ENCODE data around the gene TBC1D16.
"Not testable (repeated sequence)": the region's sequence is repeated elsewhere in the genome, so short reads cannot be mapped to it uniquely, and the experiment has no call there.

TBC1D16 gene

GRCh38 chr17:79911430-79912399, 124.0 kb downstream of the TBC1D16 start:
- DNase-seq, result no peak

DNA sequence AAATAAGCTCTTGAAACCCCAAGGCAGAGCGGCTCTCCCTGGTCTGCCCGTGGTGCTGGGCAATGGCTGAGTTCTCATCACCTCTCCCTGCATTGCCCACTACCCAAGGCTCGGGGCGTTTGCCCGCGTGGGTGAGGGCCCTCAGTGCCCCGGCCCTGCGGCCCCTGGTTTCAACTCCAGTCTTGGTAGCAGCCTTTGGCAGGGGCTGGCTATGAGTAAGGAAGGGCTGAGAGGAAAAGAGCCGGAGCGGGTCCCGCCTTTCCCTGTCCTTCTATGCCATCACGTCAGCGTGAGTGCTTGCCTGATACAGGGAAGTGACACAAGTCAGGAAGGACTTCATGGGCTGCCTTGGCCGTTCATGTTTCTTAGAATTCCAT, 124.7 kb downstream of the TBC1D16 start:
- no peak for DNase-seq

DNA sequence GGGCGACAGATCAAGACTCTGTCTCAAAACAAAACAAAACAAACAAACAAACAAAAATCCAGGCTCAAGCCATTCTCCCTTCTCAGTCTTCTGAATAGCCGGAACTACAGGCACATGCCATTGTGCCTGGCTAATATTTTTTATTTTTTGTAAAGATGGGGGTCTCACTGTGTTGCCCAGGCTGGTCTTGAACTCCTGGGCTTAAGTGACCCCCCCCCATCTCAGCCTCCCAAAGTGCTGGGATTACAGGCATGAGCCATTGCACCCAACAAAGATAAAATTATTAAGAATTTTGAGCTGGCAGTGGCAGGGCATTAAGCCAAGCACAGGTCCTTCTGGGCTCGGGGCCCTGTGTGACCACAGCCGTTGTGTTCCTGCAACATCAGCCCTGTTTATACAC, 126.6 kb downstream of the TBC1D16 start:
- no peak for DNase-seq

GRCh38 chr17:79907850-79908249, 127.8 kb downstream of the TBC1D16 start:
- DNase-seq, result peak; percentile 58

- no peak for DNase-seq
These were observed 128.4 kb downstream of the TBC1D16 start for GRCh38 chr17:79907217-79907715.

DNA sequence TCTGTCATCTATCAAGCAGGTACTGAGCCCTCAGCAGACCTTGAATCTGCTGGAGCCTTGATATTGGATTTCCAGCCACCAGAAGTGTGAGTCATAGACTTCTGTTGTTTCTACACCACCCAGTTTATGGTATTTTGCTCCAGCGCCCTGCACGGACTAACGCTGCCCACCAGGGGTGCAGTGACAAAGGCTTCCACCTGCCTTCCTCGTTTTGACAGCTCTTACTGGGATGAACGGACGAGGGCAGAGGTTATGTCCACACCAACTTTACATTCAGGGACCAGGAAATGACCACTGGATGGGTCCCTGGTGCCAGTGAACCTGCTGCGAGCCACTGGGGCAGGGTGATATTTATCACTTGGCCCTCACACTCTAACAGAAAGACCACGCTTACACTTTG, 129.8 kb downstream of the TBC1D16 start:
- no peak for DNase-seq

DNA sequence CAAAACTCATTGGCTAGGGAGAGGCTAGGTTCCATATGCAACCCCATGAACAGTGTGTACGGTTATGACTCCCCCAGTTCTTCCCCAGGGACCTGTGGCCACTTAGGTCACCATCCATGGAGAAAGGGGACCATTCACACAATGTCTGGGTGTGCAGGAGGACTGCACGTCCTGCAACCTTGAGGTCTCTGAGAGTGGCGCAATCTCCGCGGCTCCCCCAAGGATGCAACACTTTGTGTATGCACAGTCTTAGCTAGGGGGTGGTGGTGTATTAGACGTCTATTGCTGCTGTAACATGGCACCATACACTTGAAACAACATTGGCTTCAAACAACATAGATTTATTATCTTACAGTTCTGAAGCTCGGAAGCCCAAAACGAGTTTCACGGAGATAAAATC, 130.8 kb downstream of the TBC1D16 start:
- no peak for DNase-seq

GRCh38 chr17:79902146-79902791, 133.4 kb downstream of the TBC1D16 start:
- no peak for DNase-seq

- DNase-seq, result no peak
These were observed 134.5 kb downstream of the TBC1D16 start for GRCh38 chr17:79901131-79901530.

- no peak for DNase-seq
These were observed 136.1 kb downstream of the TBC1D16 start for GRCh38 chr17:79899584-79899983.

DNA sequence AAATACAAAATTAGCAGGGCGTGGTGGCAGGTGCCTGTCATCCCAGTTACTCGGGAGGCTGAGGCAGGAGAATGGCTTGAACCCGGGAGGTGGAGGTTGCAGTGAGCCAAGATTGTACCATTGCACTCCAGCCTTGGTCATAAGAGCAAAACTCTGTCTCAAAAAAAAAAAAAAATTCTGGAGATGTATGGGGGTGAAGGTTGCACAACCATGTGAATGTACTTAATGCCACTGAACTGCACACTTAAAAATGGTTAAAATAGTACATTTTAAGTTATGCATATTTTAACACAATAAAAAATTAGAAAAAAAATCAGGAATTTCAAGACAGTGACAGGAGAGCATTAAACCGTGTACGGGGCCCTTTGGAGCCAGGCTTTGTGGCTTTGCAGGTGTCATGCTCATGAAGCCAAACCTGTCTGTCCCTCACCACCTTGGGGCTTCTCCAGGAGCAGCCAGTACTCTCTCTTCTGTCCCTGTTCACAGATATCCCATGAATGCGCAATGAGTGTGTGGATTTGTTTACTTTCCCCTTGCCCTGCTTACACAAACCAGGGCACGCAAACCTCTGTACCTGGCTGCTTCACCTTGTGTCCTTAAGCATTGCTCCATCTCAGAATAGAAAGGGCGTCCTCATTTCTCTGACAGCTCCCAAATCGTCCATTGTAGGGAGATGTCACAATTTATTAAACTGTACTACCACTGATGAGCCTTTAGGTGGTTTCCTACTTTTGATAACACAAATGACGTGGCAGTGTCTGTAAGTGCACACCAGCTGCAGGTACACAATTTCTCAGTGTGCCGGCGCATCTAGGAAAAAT, 138.2 kb downstream of the TBC1D16 start:
- DNase-seq, result no peak

- DNase-seq, result not testable (repeated sequence)
These were observed 142.2 kb downstream of the TBC1D16 start for GRCh38 chr17:79893457-79893856.

- DNase-seq, result no peak
These were observed 143.0 kb downstream of the TBC1D16 start for GRCh38 chr17:79892457-79893241.

DNA sequence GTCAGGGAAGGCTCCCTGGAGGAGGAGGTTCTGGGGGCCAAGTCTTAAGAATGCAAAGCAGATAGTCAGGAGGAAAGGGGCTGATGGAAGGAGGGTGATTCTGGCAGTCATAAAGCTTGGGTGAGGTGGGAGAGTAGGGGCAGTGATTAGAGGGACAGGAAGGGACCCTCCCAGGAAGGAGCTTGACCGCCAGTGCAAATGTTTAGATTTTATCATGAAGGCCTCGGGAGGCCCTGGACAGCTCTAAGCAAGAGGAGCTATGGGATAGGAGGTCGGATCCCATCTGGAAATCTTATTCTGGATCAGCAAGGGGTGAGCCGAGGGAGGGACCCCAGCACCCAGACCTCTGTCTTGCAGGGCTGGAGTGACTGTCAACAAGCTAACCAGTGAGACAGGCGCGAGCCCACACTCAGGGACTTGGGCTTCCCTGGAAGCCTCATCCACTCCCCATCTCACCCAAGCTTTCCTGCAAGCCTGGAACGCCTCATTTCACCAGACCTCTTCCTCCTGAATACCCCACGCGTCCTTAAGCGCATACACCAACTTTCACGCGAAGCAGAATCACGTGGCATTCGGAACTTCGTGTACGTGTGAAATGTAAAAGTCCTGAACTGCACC, 144.4 kb downstream of the TBC1D16 start:
- DNase-seq, result no peak

- no peak for DNase-seq
These were observed 145.0 kb downstream of the TBC1D16 start for GRCh38 chr17:79890706-79891105.

GRCh38 chr17:79888811-79889634, 146.6 kb downstream of the TBC1D16 start:
- no peak for DNase-seq

DNA sequence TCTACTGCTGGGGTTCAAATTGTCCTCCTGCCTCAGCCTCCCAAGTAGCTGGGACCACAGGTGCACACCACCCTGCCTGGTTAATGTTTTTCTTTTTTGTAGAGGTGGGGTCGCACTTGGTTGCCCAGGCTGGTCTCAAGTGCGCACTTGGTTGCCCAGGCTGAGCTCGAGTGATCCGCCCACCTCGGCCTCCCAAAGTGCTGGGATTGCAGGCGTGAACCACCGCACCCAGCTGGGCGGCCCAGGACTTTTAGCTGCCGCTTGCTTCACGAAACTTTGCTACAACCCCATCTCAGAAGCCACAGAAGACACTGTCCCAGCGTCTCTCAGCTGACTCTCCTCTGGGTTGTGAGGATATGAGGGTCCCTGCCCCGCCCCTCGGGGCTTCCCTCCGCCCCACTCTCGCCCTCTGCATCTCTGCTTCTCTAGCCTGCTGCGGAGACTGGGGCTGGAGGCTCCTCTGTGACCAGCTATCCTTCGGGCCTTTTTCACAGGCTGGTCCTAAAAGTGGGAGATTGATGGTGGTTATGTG, 147.6 kb downstream of the TBC1D16 start:
- no peak for DNase-seq

DNA sequence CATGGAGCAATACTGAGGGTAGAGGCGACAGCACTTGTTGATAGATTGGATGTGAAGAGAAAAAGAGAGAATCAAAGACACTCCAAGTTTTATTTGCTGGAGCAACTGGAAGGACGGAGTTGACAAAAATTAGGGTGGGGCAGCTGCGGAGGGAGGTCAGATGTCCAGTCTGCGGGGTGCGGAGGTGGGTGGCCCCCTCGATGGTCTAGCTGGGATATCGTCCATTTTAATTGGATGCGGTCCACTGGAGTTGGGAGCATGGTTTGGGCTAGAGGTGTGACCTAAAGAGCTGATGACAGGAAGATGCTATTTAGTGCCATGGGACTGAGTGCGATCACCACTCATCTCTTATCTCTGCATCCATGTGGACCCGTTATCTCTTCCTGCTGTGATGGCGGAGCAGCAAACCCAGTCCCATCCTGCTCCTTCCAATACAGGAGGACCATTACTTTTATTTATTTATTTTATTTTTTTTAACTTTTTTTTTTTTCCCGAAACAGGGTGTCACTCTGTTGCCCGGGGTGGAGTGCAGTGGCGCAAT, 148.2 kb downstream of the TBC1D16 start:
- no peak for DNase-seq

DNA sequence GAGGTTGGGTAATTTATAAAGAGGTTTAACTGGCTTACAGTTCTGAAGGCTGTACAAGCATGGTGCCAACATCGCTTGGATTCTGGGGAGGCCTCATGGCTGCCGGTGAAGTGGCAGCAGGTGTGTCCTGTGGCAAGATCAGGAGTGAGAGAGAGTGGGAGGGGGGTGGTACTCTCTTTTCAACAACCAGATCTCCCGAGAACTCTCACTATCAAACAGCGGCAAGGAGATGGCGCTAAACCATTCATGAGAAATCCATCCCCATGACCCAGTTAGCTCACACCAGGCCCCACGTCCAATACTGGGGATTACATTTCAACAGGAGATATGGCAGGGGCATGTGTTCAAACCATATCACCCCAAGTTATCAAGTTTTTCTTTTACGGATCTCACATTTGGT, 152.5 kb downstream of the TBC1D16 start:
- no peak for DNase-seq
